Kidney epithelial cell (primary cell): ENCODE measurements around the gene DUSP5. TPM values are rescaled to one million over a fixed set of nuclear protein-coding genes. Genes with fewer than 3 reads are reported as not detected.

ENCODE experiments used
- DNase-seq: peaks from one replicate; pipeline ENCODE4 v3.0.0-alpha.2; 2010; ENCODE audit warnings: low read depth
- H3K27me3 ChIP-seq: 2 replicates; pipeline ENCODE4 v1.6.0; 2011; ENCODE audit warnings: low read length; ENCODE audit not compliant: control insufficient read depth, insufficient read depth
- H3K36me3 ChIP-seq: 2 replicates; pipeline ENCODE4 v1.5.1; 2011; ENCODE audit warnings: low read length; ENCODE audit not compliant: control insufficient read depth, insufficient read depth
- H3K4me3 ChIP-seq: 2 replicates; pipeline ENCODE4 v1.5.1; 2011; ENCODE audit warnings: low read depth, mild to moderate bottlenecking, control low read depth, low read length
- CTCF ChIP-seq: IDR thresholded peaks from 2 replicates; pipeline ENCODE4 v1.5.1; 2011; ENCODE audit warnings: mild to moderate bottlenecking, moderate library complexity, low read length, control low read depth, inconsistent platforms; ENCODE audit not compliant: insufficient read depth, poor library complexity, severe bottlenecking
- total RNA-seq: library from RNA; depleted of rRNA; stranded (reverse); fragments of >200 nt; gene quantifications from 2 replicates; pipeline ENCODE4 v1.2.3, GENCODE V29; 2015

Gene DUSP5
- total RNA-seq, 1 donor from 2014 or later = 88.4 TPM

GRCh38 chr10:110505130-110505770 is 7.5 kb downstream of the DUSP5 start:
- Histone ChIP-seq H3K36me3 (peaks cover 7% of the 10 kb centered on the region), H3K27me3 (no peaks in the 10 kb centered on the region), H3K4me3 (no peak overlapping the region)
- TF ChIP-seq CTCF = no peak
- DNase-seq = no peak

- no peak for TF ChIP-seq CTCF
- Histone ChIP-seq H3K36me3 (peaks cover 8% of the 10 kb centered on the region), H3K4me3 (no peak overlapping the region), H3K27me3 (no peaks in the 10 kb centered on the region)
- no peak for DNase-seq
These were observed 8.7 kb downstream of the DUSP5 start for GRCh38 chr10:110506448-110506847.

GRCh38 chr10:110507346-110507745 is 9.6 kb downstream of the DUSP5 start:
- Histone ChIP-seq H3K4me3 (no peak overlapping the region), H3K36me3 (peaks cover 11% of the 10 kb centered on the region), H3K27me3 (no peaks in the 10 kb centered on the region)
- no peak for DNase-seq
- TF ChIP-seq CTCF = no peak

- H3K27me3 ChIP-seq = no peaks in the 10 kb centered on the region
- TF ChIP-seq CTCF = no peak
- H3K4me3 ChIP-seq = no peak overlapping the region
- H3K36me3 ChIP-seq = peaks cover 13% of the 10 kb centered on the region
- no peak for DNase-seq
These were observed 10.6 kb downstream of the DUSP5 start for GRCh38 chr10:110508159-110508788.

GRCh38 chr10:110508806-110509544 is 11.3 kb downstream of the DUSP5 start:
- Histone ChIP-seq H3K36me3 (peaks cover 11% of the 10 kb centered on the region), H3K4me3 (no peak overlapping the region), H3K27me3 (no peaks in the 10 kb centered on the region)
- DNase-seq = no peak
- no peak for TF ChIP-seq CTCF
